ENCODE results near the gene TFAP2C. TPM values are rescaled to one million over a fixed set of nuclear protein-coding genes. Genes with fewer than 3 reads are reported as not detected.

TFAP2C gene
- total and polyA plus RNA-seq, 4 donors: under 0.01 TPM; not detected in 3

DNA sequence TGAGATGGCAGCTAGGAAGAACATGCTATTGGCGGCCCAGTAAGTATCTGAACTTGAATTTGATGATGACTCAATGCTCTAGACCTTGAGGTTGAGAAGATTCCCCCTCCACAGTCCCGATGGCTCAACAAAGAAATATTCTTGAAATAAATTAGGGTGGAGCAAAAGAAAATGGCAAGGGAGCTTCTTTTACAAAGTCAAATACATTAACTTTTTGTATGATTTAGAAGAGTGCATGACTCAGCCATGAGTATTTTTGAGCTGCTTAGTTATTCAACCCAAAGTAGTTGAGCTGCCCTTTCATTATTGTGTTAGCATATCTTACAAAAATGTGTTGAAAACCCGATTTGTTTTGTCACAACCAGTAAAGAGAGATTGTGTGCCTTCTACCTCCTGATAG is 7.6 kb downstream of the TFAP2C start (continued):
- TF ChIP-seq, protein P1, sequence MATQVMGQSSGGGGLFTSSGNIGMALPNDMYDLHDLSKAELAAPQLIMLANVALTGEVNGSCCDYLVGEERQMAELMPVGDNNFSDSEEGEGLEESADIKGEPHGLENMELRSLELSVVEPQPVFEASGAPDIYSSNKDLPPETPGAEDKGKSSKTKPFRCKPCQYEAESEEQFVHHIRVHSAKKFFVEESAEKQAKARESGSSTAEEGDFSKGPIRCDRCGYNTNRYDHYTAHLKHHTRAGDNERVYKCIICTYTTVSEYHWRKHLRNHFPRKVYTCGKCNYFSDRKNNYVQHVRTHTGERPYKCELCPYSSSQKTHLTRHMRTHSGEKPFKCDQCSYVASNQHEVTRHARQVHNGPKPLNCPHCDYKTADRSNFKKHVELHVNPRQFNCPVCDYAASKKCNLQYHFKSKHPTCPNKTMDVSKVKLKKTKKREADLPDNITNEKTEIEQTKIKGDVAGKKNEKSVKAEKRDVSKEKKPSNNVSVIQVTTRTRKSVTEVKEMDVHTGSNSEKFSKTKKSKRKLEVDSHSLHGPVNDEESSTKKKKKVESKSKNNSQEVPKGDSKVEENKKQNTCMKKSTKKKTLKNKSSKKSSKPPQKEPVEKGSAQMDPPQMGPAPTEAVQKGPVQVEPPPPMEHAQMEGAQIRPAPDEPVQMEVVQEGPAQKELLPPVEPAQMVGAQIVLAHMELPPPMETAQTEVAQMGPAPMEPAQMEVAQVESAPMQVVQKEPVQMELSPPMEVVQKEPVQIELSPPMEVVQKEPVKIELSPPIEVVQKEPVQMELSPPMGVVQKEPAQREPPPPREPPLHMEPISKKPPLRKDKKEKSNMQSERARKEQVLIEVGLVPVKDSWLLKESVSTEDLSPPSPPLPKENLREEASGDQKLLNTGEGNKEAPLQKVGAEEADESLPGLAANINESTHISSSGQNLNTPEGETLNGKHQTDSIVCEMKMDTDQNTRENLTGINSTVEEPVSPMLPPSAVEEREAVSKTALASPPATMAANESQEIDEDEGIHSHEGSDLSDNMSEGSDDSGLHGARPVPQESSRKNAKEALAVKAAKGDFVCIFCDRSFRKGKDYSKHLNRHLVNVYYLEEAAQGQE (IDR thresholded peaks at IDR 0.05): no peak
- TF ChIP-seq MAX (IDR thresholded peaks at IDR 0.05) (no peak), YY1 (IDR thresholded peaks at IDR 0.05) (no peak)

DNA sequence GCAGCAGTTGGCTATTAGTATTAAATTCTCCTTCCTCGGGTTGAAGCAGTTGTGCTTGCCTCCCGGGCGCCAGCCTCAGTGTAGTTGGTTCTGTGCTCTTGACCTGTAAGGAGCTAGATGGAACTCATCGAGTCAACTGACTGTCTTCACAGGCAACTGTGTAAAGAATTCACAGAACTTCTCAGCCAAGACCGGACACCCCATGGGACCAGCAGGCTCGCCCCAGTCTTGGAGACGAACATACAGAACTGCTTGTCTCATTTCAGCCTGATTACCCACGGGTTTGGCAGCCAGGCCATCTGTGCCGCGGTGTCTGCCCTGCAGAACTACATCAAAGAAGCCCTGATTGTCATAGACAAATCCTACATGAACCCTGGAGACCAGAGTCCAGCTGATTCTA is 8.5 kb downstream of the TFAP2C start:
- no peaks in the 10 kb centered on the region for H3K4me1 ChIP-seq (ENCODE audit: control insufficient read depth in 4 of 4, insufficient read depth in 4 of 4, low read length in 3 of 4)
- DNase-seq (ENCODE audit: low spot score): no peak
- no peak overlapping the region for H3K9ac ChIP-seq (ENCODE audit: low read depth in 1 of 2, low read length in 2 of 2)
- WGBS: 60% methylated on average over 10 of the region's 10 CpGs
- H3K4me3 ChIP-seq (ENCODE audit: low read depth in 1 of 3, low read length in 3 of 3): no peak overlapping the region
- H3K9me3 ChIP-seq (ENCODE audit: control insufficient read depth in 4 of 4, low read length in 3 of 4): no peaks in the 10 kb centered on the region
- no peak for TF ChIP-seq HNF4G (IDR thresholded peaks at IDR 0.05)
- TF ChIP-seq, protein P2, sequence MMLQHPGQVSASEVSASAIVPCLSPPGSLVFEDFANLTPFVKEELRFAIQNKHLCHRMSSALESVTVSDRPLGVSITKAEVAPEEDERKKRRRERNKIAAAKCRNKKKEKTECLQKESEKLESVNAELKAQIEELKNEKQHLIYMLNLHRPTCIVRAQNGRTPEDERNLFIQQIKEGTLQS (IDR thresholded peaks at IDR 0.05): no peak
- no peak for TF ChIP-seq HNF4A (conservative IDR thresholded peaks at IDR 0.05)
- TF ChIP-seq, protein P3, sequence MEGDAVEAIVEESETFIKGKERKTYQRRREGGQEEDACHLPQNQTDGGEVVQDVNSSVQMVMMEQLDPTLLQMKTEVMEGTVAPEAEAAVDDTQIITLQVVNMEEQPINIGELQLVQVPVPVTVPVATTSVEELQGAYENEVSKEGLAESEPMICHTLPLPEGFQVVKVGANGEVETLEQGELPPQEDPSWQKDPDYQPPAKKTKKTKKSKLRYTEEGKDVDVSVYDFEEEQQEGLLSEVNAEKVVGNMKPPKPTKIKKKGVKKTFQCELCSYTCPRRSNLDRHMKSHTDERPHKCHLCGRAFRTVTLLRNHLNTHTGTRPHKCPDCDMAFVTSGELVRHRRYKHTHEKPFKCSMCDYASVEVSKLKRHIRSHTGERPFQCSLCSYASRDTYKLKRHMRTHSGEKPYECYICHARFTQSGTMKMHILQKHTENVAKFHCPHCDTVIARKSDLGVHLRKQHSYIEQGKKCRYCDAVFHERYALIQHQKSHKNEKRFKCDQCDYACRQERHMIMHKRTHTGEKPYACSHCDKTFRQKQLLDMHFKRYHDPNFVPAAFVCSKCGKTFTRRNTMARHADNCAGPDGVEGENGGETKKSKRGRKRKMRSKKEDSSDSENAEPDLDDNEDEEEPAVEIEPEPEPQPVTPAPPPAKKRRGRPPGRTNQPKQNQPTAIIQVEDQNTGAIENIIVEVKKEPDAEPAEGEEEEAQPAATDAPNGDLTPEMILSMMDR (IDR thresholded peaks at IDR 0.05; ENCODE audit: low read depth, low read length, missing input control): no peak
- TF ChIP-seq FOXA1 (IDR thresholded peaks at IDR 0.05): no peak
- TF ChIP-seq RXRA (IDR thresholded peaks at IDR 0.05): no peak
- no peak for TF ChIP-seq EGR1 (IDR thresholded peaks at IDR 0.05; ENCODE audit: low read depth in 2 of 2)
- TF ChIP-seq JUND (IDR thresholded peaks at IDR 0.05): no peak
- TF ChIP-seq TAF1 (conservative IDR thresholded peaks at IDR 0.05): no peak
- TF ChIP-seq, protein P1 (IDR thresholded peaks at IDR 0.05): no peak
- no peak for TF ChIP-seq MAX (IDR thresholded peaks at IDR 0.05)
- no peak for TF ChIP-seq GABPA (IDR thresholded peaks at IDR 0.05 in 1 of 2, conservative IDR thresholded peaks at IDR 0.05 in 1 of 2)
- no peak for TF ChIP-seq FOXA2 (IDR thresholded peaks at IDR 0.05)
- TF ChIP-seq NR2F2 (IDR thresholded peaks at IDR 0.05): no peak
- no peak for TF ChIP-seq YY1 (IDR thresholded peaks at IDR 0.05)
- TF ChIP-seq RAD21 (IDR thresholded peaks at IDR 0.05): no peak
- TF ChIP-seq SP1 (IDR thresholded peaks at IDR 0.05): no peak
- TF ChIP-seq, protein P4, sequence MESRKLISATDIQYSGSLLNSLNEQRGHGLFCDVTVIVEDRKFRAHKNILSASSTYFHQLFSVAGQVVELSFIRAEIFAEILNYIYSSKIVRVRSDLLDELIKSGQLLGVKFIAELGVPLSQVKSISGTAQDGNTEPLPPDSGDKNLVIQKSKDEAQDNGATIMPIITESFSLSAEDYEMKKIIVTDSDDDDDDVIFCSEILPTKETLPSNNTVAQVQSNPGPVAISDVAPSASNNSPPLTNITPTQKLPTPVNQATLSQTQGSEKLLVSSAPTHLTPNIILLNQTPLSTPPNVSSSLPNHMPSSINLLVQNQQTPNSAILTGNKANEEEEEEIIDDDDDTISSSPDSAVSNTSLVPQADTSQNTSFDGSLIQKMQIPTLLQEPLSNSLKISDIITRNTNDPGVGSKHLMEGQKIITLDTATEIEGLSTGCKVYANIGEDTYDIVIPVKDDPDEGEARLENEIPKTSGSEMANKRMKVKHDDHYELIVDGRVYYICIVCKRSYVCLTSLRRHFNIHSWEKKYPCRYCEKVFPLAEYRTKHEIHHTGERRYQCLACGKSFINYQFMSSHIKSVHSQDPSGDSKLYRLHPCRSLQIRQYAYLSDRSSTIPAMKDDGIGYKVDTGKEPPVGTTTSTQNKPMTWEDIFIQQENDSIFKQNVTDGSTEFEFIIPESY (IDR thresholded peaks at IDR 0.05): no peak
- no peaks in the 10 kb centered on the region for H3K36me3 ChIP-seq (ENCODE audit: control insufficient read depth in 4 of 4, insufficient read depth in 3 of 4, low read depth in 1 of 4, low read length in 3 of 4)
- peaks cover 0 to 12% (median 5%) of the 10 kb centered on the region in 4 donors for H3K27me3 ChIP-seq (ENCODE audit: control insufficient read depth in 4 of 4, insufficient read depth in 4 of 4, low read length in 3 of 4)
- no peak overlapping the region for H3K27ac ChIP-seq (ENCODE audit: low read depth in 1 of 2, low read length in 2 of 2)
